ENCODE measurements around the gene ENDOU. TPM values are rescaled to one million over a fixed set of nuclear protein-coding genes. Genes with fewer than 3 reads are reported as not detected.

Gene ENDOU
- not detected for polyA plus RNA-seq (2012; ENCODE audit: insufficient read depth, insufficient read length, low read depth)

- no peak for DNase-seq
- Histone ChIP-seq H3K9me3 (no peaks in the 10 kb centered on the region), H3K4me1 (no peaks in the 10 kb centered on the region), H3K27me3 (no peaks in the 10 kb centered on the region), H3K4me3 (ENCODE audit: low read depth, low read length) (no peak within 1 kb of the TSS), H3K36me3 (no peaks in the 10 kb centered on the region)
- TF ChIP-seq CTCF (IDR thresholded peaks at IDR 0.05; ENCODE audit: low read depth, low read length) = no peak
These were observed at the start of gene ENDOU for GRCh38 chr12:47725091-47725772. ENDOU (minus strand) TSS chr12:47725490; CDS start chr12:47725413, 77 bp downstream.

DNA sequence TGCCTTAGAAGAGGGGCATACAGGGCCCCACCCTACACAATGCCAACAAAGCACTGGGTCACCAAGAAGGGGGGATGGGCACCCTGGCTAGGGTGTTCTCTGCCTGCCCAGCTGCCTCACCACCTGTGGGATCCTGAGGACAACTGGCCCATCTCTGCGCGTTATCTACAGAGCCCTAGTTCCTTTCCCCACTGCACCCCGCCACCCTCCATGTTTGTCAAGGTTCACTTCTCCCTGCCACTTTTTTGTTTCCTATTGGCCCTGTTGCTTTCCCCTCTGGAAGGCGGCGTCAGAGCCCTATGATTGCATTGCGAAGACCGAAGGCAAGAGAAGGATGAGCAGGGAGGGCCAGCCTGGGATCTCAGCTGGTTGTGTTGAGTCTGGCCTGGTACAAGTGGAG, 49.4 kb upstream of the ENDOU start:
- no peak for TF ChIP-seq CTCF (IDR thresholded peaks at IDR 0.05; ENCODE audit: low read depth, low read length)
- Histone ChIP-seq H3K9me3 (no peaks in the 10 kb centered on the region), H3K27me3 (no peaks in the 10 kb centered on the region), H3K36me3 (peaks cover 4% of the 10 kb centered on the region; the same call in 1 of the 2 replicates), H3K4me3 (ENCODE audit: low read depth, low read length) (no peak overlapping the region), H3K4me1 (peaks cover 49% of the 10 kb centered on the region)
- no peak for DNase-seq

DNA sequence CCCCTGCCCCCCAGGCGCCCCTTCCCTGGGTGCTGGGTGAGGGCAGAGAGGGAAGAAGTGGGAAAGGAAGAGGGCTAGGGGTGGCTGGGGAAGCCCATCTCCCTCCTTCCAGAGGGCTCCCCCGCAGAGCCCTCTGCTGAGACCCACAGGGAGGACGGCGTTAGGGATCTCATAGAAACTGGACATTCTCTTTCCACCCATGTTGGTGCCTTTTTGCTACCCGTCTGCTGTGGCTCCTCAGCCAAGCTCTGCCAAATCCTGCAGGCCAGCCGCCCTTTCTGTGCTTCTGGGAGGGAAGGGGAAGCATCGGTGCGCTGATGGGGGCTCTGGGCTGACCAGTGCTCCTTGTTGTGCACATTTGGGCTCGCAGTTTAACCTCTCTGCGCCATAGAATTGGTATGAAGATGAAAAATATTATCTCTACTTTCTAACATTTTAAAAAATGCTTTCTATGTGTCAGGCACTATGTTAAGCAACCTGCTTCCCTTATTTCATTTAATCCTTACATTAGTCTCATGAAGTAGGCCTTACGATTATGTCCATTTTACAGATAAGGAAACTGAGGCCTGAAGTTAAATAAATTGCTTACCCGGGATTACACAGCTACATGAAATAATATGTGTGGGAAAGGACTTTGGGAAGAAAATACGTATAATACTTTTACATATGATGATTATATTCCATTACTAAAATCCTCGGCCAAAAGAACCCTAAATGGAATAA, 48.7 kb upstream of the ENDOU start:
- H3K4me1 ChIP-seq = peaks cover 53% of the 10 kb centered on the region
- H3K27me3 ChIP-seq = no peaks in the 10 kb centered on the region
- DNase-seq = no peak
- H3K9me3 ChIP-seq = no peaks in the 10 kb centered on the region
- TF ChIP-seq CTCF (IDR thresholded peaks at IDR 0.05; ENCODE audit: low read depth, low read length) = no peak
- H3K36me3 ChIP-seq = peaks cover 4% of the 10 kb centered on the region; the same call in 1 of the 2 replicates
- peak overlapping the region; percentile 80 for H3K4me3 ChIP-seq (ENCODE audit: low read depth, low read length)

DNA sequence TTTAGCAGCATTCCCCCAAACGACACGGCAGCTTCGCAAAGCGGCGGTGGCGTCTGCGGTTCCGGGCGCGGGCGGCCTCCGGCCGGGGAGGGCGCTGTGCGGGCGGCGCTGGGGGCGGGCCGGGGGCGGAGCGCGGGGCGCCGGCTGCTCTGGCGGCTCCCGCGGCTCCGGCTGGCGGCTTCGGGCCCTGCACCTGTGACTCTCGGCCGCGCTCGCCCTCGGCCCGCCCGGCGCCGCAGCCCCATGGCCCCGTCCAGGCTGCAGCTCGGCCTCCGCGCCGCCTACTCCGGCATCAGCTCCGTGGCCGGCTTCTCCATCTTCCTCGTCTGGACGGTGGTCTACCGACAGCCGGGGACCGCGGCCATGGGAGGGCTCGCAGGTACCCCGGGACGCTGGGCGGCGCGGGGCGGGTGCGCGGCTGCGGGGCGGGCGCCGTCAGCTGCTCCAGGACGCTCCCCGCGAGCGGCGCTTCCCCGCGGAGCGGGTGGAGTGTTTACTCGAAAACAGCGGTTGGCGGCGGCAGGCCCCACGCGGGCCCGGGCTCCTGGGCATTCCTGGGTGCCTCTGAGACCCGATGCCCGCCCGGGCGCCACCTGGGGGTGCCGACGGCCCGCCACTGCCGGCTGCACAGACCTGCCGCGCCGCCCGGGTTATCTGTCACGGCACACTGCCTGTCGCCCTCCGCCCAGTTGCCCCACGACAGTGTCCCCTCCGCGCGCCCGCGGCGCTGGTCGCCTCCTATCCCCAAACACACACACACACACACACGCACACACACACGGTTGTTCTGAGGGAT, 48.0 kb upstream of the ENDOU start, which contains the start of gene SLC48A1:
Gene SLC48A1, plus strand, starts transcription at position 177 of the 796 bp plus-strand sequence. Its CDS starts 67 bp downstream, at position 244.
- Histone ChIP-seq H3K9me3 (no peaks in the 10 kb centered on the region), H3K27me3 (no peaks in the 10 kb centered on the region), H3K4me1 (peaks cover 48% of the 10 kb centered on the region), H3K36me3 (peaks cover 4% of the 10 kb centered on the region; the same call in 1 of the 2 replicates), H3K4me3 (ENCODE audit: low read depth, low read length) (peak within 1 kb of the TSS; percentile 80)
- peak; percentile 31; the same call in 1 of the 2 replicates for TF ChIP-seq CTCF (IDR thresholded peaks at IDR 0.05; ENCODE audit: low read depth, low read length)
- DNase-seq = peak; percentile 85

- DNase-seq = no peak
- H3K9me3 ChIP-seq = no peaks in the 10 kb centered on the region
- peaks cover 4% of the 10 kb centered on the region; the same call in 1 of the 2 replicates for H3K36me3 ChIP-seq
- H3K27me3 ChIP-seq = no peaks in the 10 kb centered on the region
- no peak; the same call in 1 of the 2 replicates for TF ChIP-seq CTCF (IDR thresholded peaks at IDR 0.05; ENCODE audit: low read depth, low read length)
- peaks cover 42% of the 10 kb centered on the region for H3K4me1 ChIP-seq
- H3K4me3 ChIP-seq (ENCODE audit: low read depth, low read length) = peak overlapping the region; percentile 57
These were observed 47.4 kb upstream of the ENDOU start for GRCh38 chr12:47772738-47773061.
